Astrocyte (in vitro differentiated cells and primary cell): Measurements from ENCODE around the gene SAPCD2. TPM values are rescaled to one million over a fixed set of nuclear protein-coding genes. Genes with fewer than 3 reads are reported as not detected.

Experiments used
- DNase-seq: peaks from one replicate; pipeline ENCODE4 v3.0.0-alpha.2; 2010; ENCODE audit warnings: low read depth
- FAIRE-seq: peaks from 2 replicates; lab custom pipeline; 2011; peaks lifted over from hg19 to GRCh38; lab: Jason Lieb, UNC
- H2AFZ ChIP-seq: 2 replicates; pipeline ENCODE4 v1.6.0; 2012; ENCODE audit warnings: low read depth, low read length, inconsistent platforms
- H3K27ac ChIP-seq: 2 replicates; pipeline ENCODE4 v1.5.1; 2011; ENCODE audit warnings: low read depth, low read length, inconsistent platforms
- H3K27me3 ChIP-seq: 2 replicates; pipeline ENCODE4 v1.6.0; 2011; ENCODE audit warnings: low read length, inconsistent platforms; ENCODE audit not compliant: insufficient read depth
- H3K36me3 ChIP-seq: 2 replicates; pipeline ENCODE4 v1.5.1; 2011; ENCODE audit warnings: low read length, inconsistent platforms; ENCODE audit not compliant: insufficient read depth
- H3K4me1 ChIP-seq: 2 replicates; pipeline ENCODE4 v1.5.1; 2011; ENCODE audit warnings: low read length, inconsistent platforms; ENCODE audit not compliant: insufficient read depth
- H3K4me2 ChIP-seq: 2 replicates; pipeline ENCODE4 v1.6.0; 2012; ENCODE audit warnings: low read length, inconsistent platforms
- H3K4me3 ChIP-seq: 2 replicates; pipeline ENCODE4 v1.5.1; 2011; ENCODE audit warnings: low read depth, mild to moderate bottlenecking, low read length, inconsistent platforms; ENCODE audit not compliant: insufficient read depth
- H3K79me2 ChIP-seq: 2 replicates; pipeline ENCODE4 v1.6.0; 2012; ENCODE audit warnings: mild to moderate bottlenecking, low read length, inconsistent platforms; ENCODE audit not compliant: insufficient read depth
- H3K9ac ChIP-seq: 2 replicates; pipeline ENCODE4 v1.6.0; 2012; ENCODE audit warnings: mild to moderate bottlenecking, low read length, inconsistent platforms
- H3K9me3 ChIP-seq: 2 replicates; pipeline ENCODE4 v1.5.1; 2012; ENCODE audit warnings: low read depth, mild to moderate bottlenecking, low read length, inconsistent platforms; ENCODE audit not compliant: insufficient read depth
- H4K20me1 ChIP-seq: 2 replicates; pipeline ENCODE4 v1.6.0; 2012; ENCODE audit warnings: low read length, inconsistent platforms; ENCODE audit not compliant: insufficient read depth
- H3K27ac Mint-ChIP-seq: one replicate; pipeline ENCODE4 v1.8.0; 2021; ENCODE audit warnings: mild to moderate bottlenecking, mixed read lengths; ENCODE audit not compliant: unreplicated experiment
- H3K27me3 Mint-ChIP-seq: one replicate; pipeline ENCODE4 v1.8.0; 2021; ENCODE audit warnings: low read depth, mixed read lengths; ENCODE audit not compliant: unreplicated experiment
- H3K36me3 Mint-ChIP-seq: one replicate; pipeline ENCODE4 v1.8.0; 2021; ENCODE audit warnings: low read depth, mixed read lengths; ENCODE audit not compliant: unreplicated experiment
- H3K4me1 Mint-ChIP-seq: one replicate; pipeline ENCODE4 v1.8.0; 2021; ENCODE audit warnings: low read depth, mixed read lengths; ENCODE audit not compliant: unreplicated experiment
- H3K4me3 Mint-ChIP-seq: one replicate; pipeline ENCODE4 v1.8.0; 2021; ENCODE audit warnings: mild to moderate bottlenecking, moderate library complexity, mixed read lengths; ENCODE audit not compliant: unreplicated experiment
- H3K9me3 Mint-ChIP-seq: one replicate; pipeline ENCODE4 v1.8.0; 2021; ENCODE audit warnings: mild to moderate bottlenecking, mixed read lengths; ENCODE audit not compliant: unreplicated experiment
- CTCF ChIP-seq: IDR thresholded peaks from 2 replicates; pipeline ENCODE4 v1.5.1; 2011; ENCODE audit warnings: low read depth, mild to moderate bottlenecking, inconsistent platforms, low read length, moderate library complexity; ENCODE audit not compliant: insufficient read depth
- EZH2 ChIP-seq: IDR thresholded peaks from 2 replicates; pipeline ENCODE4 v1.6.1; 2012; ENCODE audit warnings: mild to moderate bottlenecking, low read length, inconsistent platforms; ENCODE audit not compliant: insufficient read depth
- total RNA-seq: library from RNA; stranded (reverse); gene quantifications from 2 replicates; pipeline ENCODE4 v1.2.1, GENCODE V29; 2021

SAPCD2 gene
- total RNA-seq, 1 donor from 2014 or later: 0.43 TPM

DNA sequence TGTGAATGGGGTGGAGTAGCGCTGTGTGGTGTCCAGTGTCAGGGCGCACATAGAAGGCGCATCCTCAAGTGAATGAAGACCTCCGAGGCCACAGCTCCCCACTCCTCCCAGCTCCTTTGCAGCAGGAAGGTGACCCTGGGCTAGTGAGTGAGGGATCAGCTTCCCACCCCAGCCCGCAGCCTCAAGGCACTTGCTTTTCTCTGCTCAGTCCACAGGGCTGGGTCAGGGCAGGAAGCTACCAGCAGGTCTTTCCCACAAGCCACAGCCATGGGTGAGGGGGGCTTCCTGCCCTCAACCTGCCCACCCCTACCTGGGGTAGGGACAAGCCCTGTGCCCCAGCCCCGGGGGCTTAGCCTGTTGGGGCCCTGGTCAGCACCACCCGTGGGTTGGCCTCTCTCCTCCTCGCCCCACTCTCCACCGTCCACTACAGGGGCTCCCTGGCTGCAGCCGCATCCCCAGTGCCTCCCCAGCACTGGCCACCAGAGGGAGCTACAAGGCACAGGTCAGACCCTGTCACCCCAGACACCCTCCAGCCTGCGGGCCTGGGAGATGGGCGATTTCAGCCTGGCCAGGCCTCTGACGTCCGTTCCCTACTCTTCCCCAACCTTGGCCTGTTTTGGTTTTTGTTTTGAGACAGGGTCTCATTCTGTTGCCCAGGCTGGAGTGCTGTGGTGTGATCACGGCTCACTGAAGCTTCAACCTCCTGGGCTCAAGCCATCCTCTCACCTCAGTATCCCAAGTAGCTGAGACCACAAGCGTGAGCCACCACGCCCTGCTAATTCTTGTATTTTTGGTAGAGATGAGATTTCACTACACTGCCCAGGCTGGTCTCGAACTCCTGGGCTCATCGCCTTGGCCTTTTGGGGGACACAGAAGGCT is 41.1 kb downstream of the SAPCD2 start:
- Histone ChIP-seq H3K27me3 (no peaks in the 10 kb centered on the region), H4K20me1 (peaks cover 25% of the 10 kb centered on the region), H3K4me2 (peak overlapping the region; percentile 90), H2AFZ (no peak overlapping the region), H3K4me3 (peak overlapping the region; percentile 50), H3K9ac (no peak overlapping the region), H3K4me1 (peaks cover 15% of the 10 kb centered on the region), H3K27ac (no peak overlapping the region), H3K36me3 (no peaks in the 10 kb centered on the region), H3K9me3 (no peaks in the 10 kb centered on the region), H3K79me2 (no peaks in the 10 kb centered on the region)
- FAIRE-seq (no peak), DNase-seq (no peak)
- no peaks in the 10 kb centered on the region for H3K9me3 Mint-ChIP-seq
- peaks cover 6% of the 10 kb centered on the region for H3K27me3 Mint-ChIP-seq
- no peak overlapping the region for H3K27ac Mint-ChIP-seq
- H3K4me3 Mint-ChIP-seq: peak overlapping the region; percentile 73
- TF ChIP-seq CTCF (peak; percentile 65), EZH2 (no peak)
- H3K4me1 Mint-ChIP-seq: no peaks in the 10 kb centered on the region
- no peaks in the 10 kb centered on the region for H3K36me3 Mint-ChIP-seq

DNA sequence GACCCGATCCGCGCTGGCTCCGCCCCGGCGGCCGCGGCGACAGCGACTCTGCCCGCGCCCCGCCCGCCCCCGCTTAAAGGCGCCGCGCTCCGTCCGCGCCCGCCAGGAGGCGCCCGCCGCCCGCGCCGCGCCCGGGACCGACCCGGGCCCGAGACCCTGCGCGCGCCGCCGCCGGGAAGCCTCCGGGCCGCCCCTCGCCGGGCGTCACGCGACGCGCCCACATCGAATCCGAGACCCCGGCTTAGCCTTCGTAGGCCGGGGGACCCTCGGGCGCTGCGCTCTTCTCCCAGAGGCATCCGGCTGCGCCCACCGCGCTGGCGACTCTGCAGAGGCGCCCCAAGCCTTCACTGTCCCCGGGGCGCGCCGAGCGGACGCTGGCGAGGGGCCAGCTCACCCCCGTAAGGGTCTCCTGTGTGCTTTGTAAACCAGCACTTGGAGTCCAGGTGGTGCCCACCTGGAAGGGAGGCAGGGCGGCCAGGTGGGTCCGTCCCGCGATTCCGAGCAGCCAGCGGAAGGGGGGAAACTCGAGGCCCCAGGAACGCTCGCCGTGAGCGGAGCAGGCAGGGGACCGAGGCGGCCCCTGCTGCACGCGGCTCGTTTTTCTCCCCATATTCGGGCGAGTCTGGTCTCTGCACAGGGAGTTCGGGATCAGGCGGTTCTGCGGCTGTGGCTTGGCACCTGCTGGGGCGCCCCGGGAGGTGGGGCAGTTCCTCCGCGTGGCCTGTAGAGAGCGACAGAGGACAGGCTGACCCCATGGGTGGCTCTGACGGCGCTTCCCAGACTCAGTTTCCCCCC is 41.9 kb downstream of the SAPCD2 start:
- Mint-ChIP-seq H3K4me1 (no peaks in the 10 kb centered on the region), H3K4me3 (peak overlapping the region; percentile 73), H3K36me3 (no peaks in the 10 kb centered on the region), H3K27ac (no peak overlapping the region), H3K9me3 (no peaks in the 10 kb centered on the region), H3K27me3 (peaks cover 6% of the 10 kb centered on the region)
- H3K27ac ChIP-seq: no peak overlapping the region
- peak overlapping the region; percentile 90 for H3K4me2 ChIP-seq
- no peaks in the 10 kb centered on the region for H3K36me3 ChIP-seq
- no peaks in the 10 kb centered on the region for H3K9me3 ChIP-seq
- no peak for DNase-seq
- H3K27me3 ChIP-seq: no peaks in the 10 kb centered on the region
- H3K9ac ChIP-seq: peak overlapping the region; percentile 16
- H3K4me1 ChIP-seq: peaks cover 15% of the 10 kb centered on the region
- TF ChIP-seq CTCF (no peak), EZH2 (no peak)
- H3K79me2 ChIP-seq: no peaks in the 10 kb centered on the region
- no peak for FAIRE-seq
- H3K4me3 ChIP-seq: peak overlapping the region; percentile 50
- H4K20me1 ChIP-seq: peaks cover 29% of the 10 kb centered on the region
- H2AFZ ChIP-seq: peak overlapping the region; percentile 60
